A673 (cell line): ENCODE measurements around the gene HMGN4. TPM values are rescaled to one million over a fixed set of nuclear protein-coding genes. Genes with fewer than 3 reads are reported as not detected.

Experiments used
- BruUV-seq: library from RNA; stranded (reverse); fragments of 400-500 nt; replicated peaks from 2 replicates; lab custom pipeline; 2021; lab: Mats Ljungman, UMichigan
- CTCF ChIA-PET: fragments of 300-600 bp; sonication (Branson Sonifier 250); formaldehyde crosslinking; loops from one replicate; lab custom pipeline; 2022; ENCODE audit warnings: antibody characterized with exemption; lab: Charles Lee
- POLR2A ChIA-PET: fragments of 300-600 bp; sonication (Branson Sonifier 250); formaldehyde crosslinking; loops from one replicate; lab custom pipeline; 2022; ENCODE audit warnings: antibody characterized with exemption; ENCODE audit not compliant: low non-redundant PET; lab: Charles Lee
- DNase-seq: peaks from one replicate; pipeline ENCODE4 v3.0.0-alpha.2; 2015; ENCODE audit warnings: low spot score
- H3K27ac ChIP-seq: fragments of 200-600 bp; sonication (generic); 2 replicates; pipeline ENCODE4 v1.5.1; 2016; ENCODE audit warnings: mixed run types, low read depth, mild to moderate bottlenecking, mixed read lengths, antibody characterized with exemption, low read length; ENCODE audit not compliant: poor library complexity, severe bottlenecking
- H3K27me3 ChIP-seq: fragments of 200-600 bp; sonication (generic); replicated peaks from 2 replicates; pipeline ENCODE4 v1.6.1; 2017; ENCODE audit warnings: mixed run types, low read depth, mild to moderate bottlenecking, mixed read lengths, antibody characterized with exemption, low read length; ENCODE audit not compliant: insufficient read depth, poor library complexity
- H3K36me3 ChIP-seq: fragments of 200-600 bp; sonication (generic); 2 replicates; pipeline ENCODE4 v1.6.1; 2016; ENCODE audit warnings: mixed run types, mild to moderate bottlenecking, mixed read lengths, antibody characterized with exemption, low read length; ENCODE audit not compliant: insufficient read depth, poor library complexity, severe bottlenecking
- H3K4me1 ChIP-seq: fragments of 200-600 bp; sonication (generic); 2 replicates; pipeline ENCODE4 v1.6.1; 2017; ENCODE audit warnings: mixed run types, mild to moderate bottlenecking, mixed read lengths, antibody characterized with exemption, low read length; ENCODE audit not compliant: insufficient read depth, poor library complexity, severe bottlenecking
- H3K4me3 ChIP-seq: fragments of 200-600 bp; sonication (generic); 2 replicates; pipeline ENCODE4 v1.5.1; 2016; ENCODE audit warnings: low read depth, mixed run types, mild to moderate bottlenecking, mixed read lengths, low read length; ENCODE audit not compliant: poor library complexity, severe bottlenecking
- H3K9me3 ChIP-seq: fragments of 200-600 bp; sonication (generic); 2 replicates; pipeline ENCODE4 v1.6.1; 2016; ENCODE audit warnings: mixed run types, low read depth, mild to moderate bottlenecking, mixed read lengths, antibody characterized with exemption, low read length; ENCODE audit not compliant: poor library complexity, severe bottlenecking
- CTCF ChIP-seq: fragments of 300-800, 200-600 bp; sonication (generic); conservative IDR thresholded peaks from 2 replicates; pipeline ENCODE4 v1.5.1; 2017; ENCODE audit warnings: low read depth, mild to moderate bottlenecking, antibody characterized with exemption, low read length, moderate library complexity, mixed read lengths
- EZH2 ChIP-seq: fragments of 200-600 bp; sonication (generic); IDR thresholded peaks from 2 replicates; pipeline ENCODE4 v1.6.1; 2017; ENCODE audit warnings: borderline replicate concordance, low read depth, mild to moderate bottlenecking, mixed read lengths, antibody characterized with exemption, low read length; ENCODE audit not compliant: poor library complexity, severe bottlenecking
- intact Hi-C: fragments of 100-400 bp; cut with micrococcal nuclease; formaldehyde crosslinking; loops from one replicate; pipeline ENCODE4 v1.10.0; 2022; ENCODE audit not compliant: unreplicated experiment
- total RNA-seq: library from RNA; stranded (reverse); gene quantifications from 2 replicates; pipeline ENCODE4 v1.2.3, GENCODE V29; 2021

Gene HMGN4
- total RNA-seq, 1 experiment from 2014 or later, result 58.6 TPM

- peaks cover 33% of the 10 kb centered on the region for H3K36me3 ChIP-seq
- no peaks in the 10 kb centered on the region for H3K27me3 ChIP-seq
- no peaks in the 10 kb centered on the region for H3K9me3 ChIP-seq
- no peak overlapping the region for H3K27ac ChIP-seq
- ChIA-PET POLR2A (interaction anchor here (0.6 kb wide), 1 partner anchor 179 kb away, joined by 3 read pairs; no protein-coding TSS in a partner anchor), CTCF (no interaction called here)
- DNase-seq, result no peak
- no peak overlapping the region for H3K4me3 ChIP-seq
- intact Hi-C loops, result no loop called here
- no TSS peak for BruUV-seq
- H3K4me1 ChIP-seq, result peaks cover 9% of the 10 kb centered on the region
- no peak for TF ChIP-seq EZH2
- TF ChIP-seq CTCF, result no peak
Observed at GRCh38 chr6:26541579-26541978, 3.4 kb downstream of the HMGN4 start.

GRCh38 chr6:26543953-26544352, 5.8 kb downstream of the HMGN4 start:
- H3K4me1 ChIP-seq, result peaks cover 4% of the 10 kb centered on the region
- H3K9me3 ChIP-seq, result no peaks in the 10 kb centered on the region
- intact Hi-C loops, result no loop called here
- POLR2A ChIA-PET, result no interaction called here
- H3K27me3 ChIP-seq, result no peaks in the 10 kb centered on the region
- peaks cover 33% of the 10 kb centered on the region for H3K36me3 ChIP-seq
- BruUV-seq, result no TSS peak
- no peak overlapping the region for H3K27ac ChIP-seq
- no peak overlapping the region for H3K4me3 ChIP-seq
- no peak for TF ChIP-seq EZH2
- peak; percentile 46 for TF ChIP-seq CTCF
- no peak for DNase-seq
- CTCF ChIA-PET, result no interaction called here

GRCh38 chr6:26544473-26544872, 6.3 kb downstream of the HMGN4 start:
- CTCF ChIA-PET, result no interaction called here
- DNase-seq, result no peak
- H3K27ac ChIP-seq, result no peak overlapping the region
- no peak overlapping the region for H3K4me3 ChIP-seq
- no peak for TF ChIP-seq CTCF
- TF ChIP-seq EZH2, result no peak
- BruUV-seq, result no TSS peak
- H3K9me3 ChIP-seq, result no peaks in the 10 kb centered on the region
- H3K27me3 ChIP-seq, result no peaks in the 10 kb centered on the region
- H3K36me3 ChIP-seq, result peaks cover 33% of the 10 kb centered on the region
- intact Hi-C loops, result no loop called here
- H3K4me1 ChIP-seq, result no peaks in the 10 kb centered on the region
- POLR2A ChIA-PET, result no interaction called here
